Central memory CD8-positive, alpha-beta T cell (primary cell): ENCODE results near the gene A3GALT2.
A peak's percentile ranks its signal among the peaks of the same experiment; 100 is the strongest.

Source experiments
- ATAC-seq: fragments of 150-1000 bp; cut with Tn5 transposase; replicated peaks from 2 replicates; pipeline ENCODE4 v1.10.0; 2022; ENCODE audit warnings: mild to moderate bottlenecking, moderate FRiP score, moderate number of reproducible peaks; ENCODE audit not compliant: poor library complexity, severe bottlenecking; ENCODE audit errors: extremely low read depth
- DNase-seq, 2 donors: peaks; one replicate each; pipeline ENCODE4 v3.0.0; 2021; ENCODE audit warnings: low spot score in 2 of 2
- H3K27ac Mint-ChIP-seq: one replicate; pipeline ENCODE4 v1.8.0; 2022; ENCODE audit warnings: low read depth, mild to moderate bottlenecking, moderate library complexity, mixed read lengths
- H3K27me3 Mint-ChIP-seq: one replicate; pipeline ENCODE4 v1.8.0; 2022; ENCODE audit warnings: mixed read lengths
- H3K36me3 Mint-ChIP-seq: one replicate; pipeline ENCODE4 v1.8.0; 2022; ENCODE audit warnings: mild to moderate bottlenecking, moderate library complexity, mixed read lengths; ENCODE audit not compliant: insufficient read depth
- H3K4me1 Mint-ChIP-seq: one replicate; pipeline ENCODE4 v1.8.0; 2022; ENCODE audit warnings: mixed read lengths
- H3K4me3 Mint-ChIP-seq: one replicate; pipeline ENCODE4 v1.8.0; 2022; ENCODE audit warnings: mild to moderate bottlenecking, moderate library complexity, mixed read lengths
- H3K9me3 Mint-ChIP-seq: one replicate; pipeline ENCODE4 v1.8.0; 2022; ENCODE audit warnings: mixed read lengths

Gene A3GALT2

GRCh38 chr1:33288976-33289857 is 31.7 kb downstream of the A3GALT2 start:
- Mint-ChIP-seq H3K27ac (peak overlapping the region; percentile 9), H3K36me3 (peaks cover 17% of the 10 kb centered on the region), H3K27me3 (no peaks in the 10 kb centered on the region), H3K4me3 (no peak overlapping the region), H3K9me3 (no peaks in the 10 kb centered on the region), H3K4me1 (peaks cover 18% of the 10 kb centered on the region)
- no peak for ATAC-seq
- no peak for DNase-seq

GRCh38 chr1:33287317-33287716 is 33.6 kb downstream of the A3GALT2 start:
- Mint-ChIP-seq H3K27me3 (no peaks in the 10 kb centered on the region), H3K4me3 (no peak overlapping the region), H3K27ac (no peak overlapping the region), H3K36me3 (peaks cover 30% of the 10 kb centered on the region), H3K4me1 (peaks cover 7% of the 10 kb centered on the region), H3K9me3 (no peaks in the 10 kb centered on the region)
- ATAC-seq (no peak), DNase-seq (no peak)

GRCh38 chr1:33286451-33287185 is 34.3 kb downstream of the A3GALT2 start:
- Mint-ChIP-seq H3K27ac (no peak overlapping the region), H3K27me3 (no peaks in the 10 kb centered on the region), H3K4me3 (no peak overlapping the region), H3K9me3 (no peaks in the 10 kb centered on the region), H3K4me1 (peaks cover 7% of the 10 kb centered on the region), H3K36me3 (peaks cover 33% of the 10 kb centered on the region)
- no peak for ATAC-seq
- DNase-seq: no peak

- no peaks in the 10 kb centered on the region for H3K27me3 Mint-ChIP-seq
- no peaks in the 10 kb centered on the region for H3K9me3 Mint-ChIP-seq
- no peak for DNase-seq
- ATAC-seq: no peak
- H3K4me3 Mint-ChIP-seq: no peak overlapping the region
- peaks cover 41% of the 10 kb centered on the region for H3K36me3 Mint-ChIP-seq
- no peak overlapping the region for H3K27ac Mint-ChIP-seq
- H3K4me1 Mint-ChIP-seq: peaks cover 4% of the 10 kb centered on the region
Measured at GRCh38 chr1:33284049-33284448, 36.8 kb downstream of the A3GALT2 start.

GRCh38 chr1:33282791-33283190 is 38.1 kb downstream of the A3GALT2 start:
- H3K27me3 Mint-ChIP-seq: no peaks in the 10 kb centered on the region
- H3K4me1 Mint-ChIP-seq: no peaks in the 10 kb centered on the region
- peaks cover 42% of the 10 kb centered on the region for H3K36me3 Mint-ChIP-seq
- no peaks in the 10 kb centered on the region for H3K9me3 Mint-ChIP-seq
- H3K27ac Mint-ChIP-seq: no peak overlapping the region
- no peak for DNase-seq
- no peak overlapping the region for H3K4me3 Mint-ChIP-seq
- no peak for ATAC-seq

- peaks cover 39% of the 10 kb centered on the region for H3K36me3 Mint-ChIP-seq
- H3K9me3 Mint-ChIP-seq: no peaks in the 10 kb centered on the region
- no peaks in the 10 kb centered on the region for H3K4me1 Mint-ChIP-seq
- H3K27ac Mint-ChIP-seq: no peak overlapping the region
- no peak for ATAC-seq
- H3K4me3 Mint-ChIP-seq: no peak overlapping the region
- no peaks in the 10 kb centered on the region for H3K27me3 Mint-ChIP-seq
- no peak for DNase-seq
Measured at GRCh38 chr1:33281554-33282303, 39.2 kb downstream of the A3GALT2 start.

- H3K4me1 Mint-ChIP-seq: no peaks in the 10 kb centered on the region
- ATAC-seq (no peak), DNase-seq (no peak)
- peaks cover 33% of the 10 kb centered on the region for H3K36me3 Mint-ChIP-seq
- H3K9me3 Mint-ChIP-seq: no peaks in the 10 kb centered on the region
- H3K27me3 Mint-ChIP-seq: no peaks in the 10 kb centered on the region
- H3K4me3 Mint-ChIP-seq: no peak overlapping the region
- no peak overlapping the region for H3K27ac Mint-ChIP-seq
Measured at GRCh38 chr1:33280091-33280661, 40.7 kb downstream of the A3GALT2 start.

GRCh38 chr1:33277488-33278084 is 43.3 kb downstream of the A3GALT2 start:
- ATAC-seq (no peak), DNase-seq (no peak)
- Mint-ChIP-seq H3K4me3 (no peak overlapping the region), H3K27ac (peak overlapping the region; percentile 70), H3K4me1 (peaks cover 18% of the 10 kb centered on the region), H3K36me3 (peaks cover 18% of the 10 kb centered on the region), H3K27me3 (no peaks in the 10 kb centered on the region), H3K9me3 (no peaks in the 10 kb centered on the region)

GRCh38 chr1:33276573-33277298 is 44.2 kb downstream of the A3GALT2 start:
- Mint-ChIP-seq H3K4me1 (peaks cover 26% of the 10 kb centered on the region), H3K27ac (peak overlapping the region; percentile 70), H3K27me3 (no peaks in the 10 kb centered on the region), H3K36me3 (peaks cover 12% of the 10 kb centered on the region), H3K9me3 (no peaks in the 10 kb centered on the region), H3K4me3 (no peak overlapping the region)
- ATAC-seq (no peak), DNase-seq (no peak)

GRCh38 chr1:33275706-33276572 is 45.0 kb downstream of the A3GALT2 start:
- ATAC-seq (no peak), DNase-seq (no peak)
- Mint-ChIP-seq H3K27ac (no peak overlapping the region), H3K4me3 (no peak overlapping the region), H3K4me1 (peaks cover 34% of the 10 kb centered on the region), H3K27me3 (no peaks in the 10 kb centered on the region), H3K9me3 (no peaks in the 10 kb centered on the region), H3K36me3 (peaks cover 10% of the 10 kb centered on the region)

GRCh38 chr1:33275195-33275594 is 45.7 kb downstream of the A3GALT2 start:
- Mint-ChIP-seq H3K4me3 (no peak overlapping the region), H3K9me3 (no peaks in the 10 kb centered on the region), H3K4me1 (peaks cover 35% of the 10 kb centered on the region), H3K36me3 (peaks cover 7% of the 10 kb centered on the region), H3K27me3 (no peaks in the 10 kb centered on the region), H3K27ac (no peak overlapping the region)
- ATAC-seq: no peak
- DNase-seq: no peak
